Activated T-cell treated with anti-CD3 and anti-CD28 coated beads, Interleukin-2, amount 50 U/mL, for 48 hours (primary cell): ENCODE measurements around the gene AP1G2.
A peak's percentile ranks its signal among the peaks of the same experiment; 100 is the strongest.
"Not testable (repeated sequence)": the region's sequence is repeated elsewhere in the genome, so short reads cannot be mapped to it uniquely, and the experiment has no call there.

Source experiments
- DNase-seq, 2 experiments: peaks; one replicate each; pipeline ENCODE4 v3.0.0-alpha.2; 2020

The AP1G2 gene

DNA sequence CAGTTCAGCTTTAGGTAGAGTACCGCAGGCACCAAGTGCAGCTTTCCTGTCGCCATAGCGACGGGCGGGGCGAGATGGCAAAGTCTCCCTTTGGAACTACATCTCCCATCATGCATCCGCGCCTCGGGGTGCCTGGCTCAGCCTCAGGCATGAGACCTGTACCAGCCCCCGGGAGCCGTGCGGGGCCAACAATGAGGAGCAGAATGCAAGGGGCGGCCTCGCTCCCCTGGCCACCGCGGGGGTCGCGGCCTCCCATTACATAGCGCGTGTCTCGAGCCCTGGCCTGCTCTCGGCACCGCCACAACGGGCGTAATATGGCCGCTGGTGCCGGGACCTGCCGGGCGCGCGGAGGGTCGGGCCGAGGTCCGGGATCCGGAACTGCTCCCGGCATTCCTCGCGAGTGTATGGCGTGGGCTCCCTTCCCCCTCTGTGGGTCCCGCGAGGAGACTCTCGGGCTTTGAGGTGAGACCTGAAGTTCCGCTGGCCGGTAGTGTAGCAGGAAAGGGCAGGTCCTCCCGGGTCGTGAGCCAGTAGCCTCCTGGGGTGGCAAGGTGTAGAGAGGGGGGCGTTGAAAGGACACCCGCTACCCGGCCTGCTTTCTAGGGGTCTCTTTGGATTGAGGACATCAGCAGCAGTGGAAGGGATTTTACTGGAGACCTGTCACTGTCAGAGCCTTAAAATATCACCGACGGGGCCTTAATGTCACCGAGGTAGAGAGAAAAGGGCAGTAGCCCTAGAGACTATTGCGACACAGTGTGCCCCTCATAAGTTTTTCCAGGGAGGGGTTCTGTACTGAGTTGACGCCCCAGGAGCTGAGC, 11.5 kb downstream of the AP1G2 start, which contains the start of gene THTPA:
Gene THTPA, plus strand, starts transcription at position 390 of the 818 bp plus-strand sequence. CDS start 487 bp downstream, outside the sequence.
- DNase-seq, result peak; percentile 95

DNA sequence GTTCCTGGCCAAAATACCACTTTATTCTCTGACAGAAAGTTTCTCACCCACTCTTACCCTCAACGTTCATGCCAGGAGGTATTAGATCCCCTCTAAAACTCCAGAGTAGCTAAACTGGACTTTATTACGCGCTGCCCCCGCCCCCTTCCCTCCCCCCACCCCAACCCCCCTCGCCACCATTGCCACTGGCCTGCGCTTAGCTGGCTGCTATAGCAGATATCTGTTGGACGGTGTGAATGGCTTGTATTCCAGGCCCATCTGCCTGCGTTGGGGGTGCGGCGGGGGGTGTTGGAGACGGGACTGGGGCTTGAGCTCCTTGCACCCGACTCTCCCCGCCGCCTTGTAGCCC, 12.1 kb downstream of the AP1G2 start:
- no peak for DNase-seq

DNA sequence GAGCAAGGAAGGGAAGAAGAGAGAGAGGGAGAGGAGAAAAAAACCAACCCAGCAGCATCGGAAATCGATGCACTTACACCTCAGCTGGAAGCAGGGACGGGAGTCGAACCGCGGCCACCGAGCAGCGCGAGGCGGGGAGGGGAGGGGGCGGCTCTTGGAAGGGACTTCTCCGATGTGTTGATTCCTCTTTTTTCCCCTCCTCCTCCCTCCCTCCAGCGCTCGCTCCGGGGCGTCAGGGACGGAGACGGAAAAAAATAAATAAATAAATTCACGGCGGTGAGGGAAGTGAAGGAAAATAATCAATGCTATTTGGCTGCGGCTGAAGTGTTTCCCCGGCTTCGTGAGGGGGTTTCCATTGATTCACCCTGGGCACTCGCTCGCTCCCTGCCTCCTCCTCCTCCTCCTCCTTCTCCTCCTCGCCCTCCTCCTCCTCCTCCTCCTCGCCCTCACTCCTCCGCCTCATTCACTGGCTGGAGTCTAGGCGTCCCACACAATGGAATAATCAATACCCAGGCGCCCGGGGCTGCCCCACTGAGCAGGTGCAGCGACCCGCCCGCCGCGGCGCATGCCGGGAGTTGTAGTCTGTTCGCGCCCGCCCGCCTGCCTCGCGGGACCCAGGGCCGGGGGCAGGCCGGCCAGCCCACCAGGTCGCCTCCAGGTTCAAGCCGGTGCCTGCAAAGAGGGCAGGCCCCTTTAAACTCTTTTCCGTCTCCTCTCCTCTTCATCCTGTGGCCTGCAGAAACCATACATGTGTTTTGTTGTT, 16.1 kb downstream of the AP1G2 start, which contains the start of gene ZFHX2:
Gene ZFHX2, minus strand, starts transcription at position 500 of the 763 bp plus-strand sequence. CDS start 16,440 bp downstream, outside the sequence.
- DNase-seq, result peak; percentile 87

DNA sequence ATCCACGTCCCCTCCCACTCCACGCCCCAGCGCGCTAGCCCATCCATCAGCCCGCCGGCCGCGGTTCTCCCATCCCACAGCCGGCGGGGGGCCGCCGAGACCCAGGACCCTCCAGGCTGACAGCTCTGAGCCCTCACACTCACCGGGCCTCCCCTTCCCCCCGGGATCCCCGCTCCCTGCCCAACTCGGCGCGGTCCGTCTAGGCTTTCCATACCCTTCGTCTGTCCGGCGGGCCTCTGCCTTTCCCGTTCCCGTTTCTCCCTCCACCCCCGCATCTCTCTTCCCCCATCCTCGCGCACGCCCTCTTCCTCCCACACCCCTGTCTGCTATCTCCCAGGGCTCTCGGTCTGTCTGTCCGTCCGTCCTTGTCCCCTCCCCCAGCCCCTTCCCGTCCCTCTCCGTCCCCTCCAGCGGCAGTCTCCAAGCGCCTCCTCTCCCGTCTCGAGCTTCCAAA, 16.8 kb downstream of the AP1G2 start:
- no peak for DNase-seq

DNA sequence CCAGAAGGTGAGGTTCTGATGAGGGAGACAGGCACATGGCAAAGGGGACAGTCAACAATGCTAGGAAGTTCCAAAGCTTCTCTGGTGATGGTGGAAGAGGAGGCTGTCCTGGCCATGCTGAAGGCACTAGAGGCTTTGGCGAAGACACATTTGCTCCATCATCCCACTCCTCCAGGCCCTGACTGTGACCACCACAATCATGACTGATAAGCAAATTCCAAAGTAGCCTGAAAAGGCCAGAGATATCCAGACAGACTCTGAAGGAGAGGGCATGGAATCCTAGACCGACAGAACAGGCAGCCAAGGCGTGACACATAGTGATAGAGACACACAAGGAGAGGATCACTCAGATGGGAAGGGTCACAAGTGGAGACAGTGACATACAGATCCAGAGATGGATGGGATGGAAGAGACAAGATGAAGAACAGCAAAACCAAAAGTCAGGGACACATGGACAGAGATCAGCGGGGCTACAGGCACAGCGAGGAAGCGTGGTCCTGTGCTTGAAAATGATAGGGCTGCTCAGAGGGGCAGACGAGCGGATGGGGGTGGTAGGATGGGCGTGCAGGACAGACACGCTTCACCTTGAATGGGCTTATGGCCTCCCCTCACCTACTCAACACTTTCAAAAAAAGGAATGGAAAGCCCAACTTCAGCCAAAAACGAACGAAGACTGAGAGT, 17.3 kb downstream of the AP1G2 start:
- no peak for DNase-seq

GRCh38 chr14:23548351-23549318, 19.0 kb downstream of the AP1G2 start:
- no peak for DNase-seq

DNA sequence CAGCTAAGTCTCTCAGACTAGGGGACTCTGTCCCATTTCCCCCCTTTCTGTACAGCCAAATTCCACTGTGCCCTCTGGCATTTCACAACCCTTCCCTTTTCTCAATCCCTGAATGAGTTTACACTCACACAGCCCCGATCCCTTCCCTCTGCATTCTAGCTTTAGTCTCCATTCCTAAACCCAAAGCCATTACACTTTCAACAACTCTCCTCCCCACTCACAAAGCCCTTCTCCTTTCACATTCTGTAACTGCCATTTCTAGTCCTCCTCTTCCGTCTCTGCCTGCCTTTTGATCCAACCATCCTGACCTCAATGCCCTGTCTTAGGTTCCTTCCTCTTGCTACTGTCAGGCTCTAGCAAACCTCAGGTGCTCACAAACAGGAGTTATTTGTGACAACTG, 19.7 kb downstream of the AP1G2 start:
- no peak for DNase-seq

DNA sequence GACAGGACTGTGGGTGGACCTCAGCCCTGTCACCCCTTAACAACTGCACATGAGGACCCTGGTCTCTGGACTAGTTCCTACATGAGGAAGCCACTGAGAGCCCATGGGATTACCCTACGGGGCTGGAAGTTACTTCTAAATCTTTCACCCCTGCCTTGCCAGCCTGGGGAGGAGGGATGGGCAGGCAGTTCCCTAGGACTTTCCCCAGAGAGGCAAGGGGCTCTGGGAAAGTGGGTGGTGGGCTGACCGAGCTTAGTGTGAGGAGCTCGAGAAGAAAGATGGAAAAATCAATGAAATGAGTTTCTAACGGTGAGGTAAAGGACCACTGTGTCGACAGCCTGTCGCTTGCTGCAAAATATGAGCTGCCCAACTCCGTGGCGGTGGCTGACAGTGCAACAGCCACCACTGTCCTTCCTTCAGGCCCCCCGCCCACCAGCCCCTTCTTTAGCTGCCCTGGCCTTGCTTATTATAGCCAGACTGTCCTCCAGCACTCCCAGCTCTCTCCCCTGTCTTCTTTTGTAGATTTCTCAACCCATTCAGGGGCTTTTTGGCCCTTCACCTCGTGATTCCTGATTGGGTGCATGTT, 21.0 kb downstream of the AP1G2 start:
- no peak for DNase-seq

GRCh38 chr14:23545740-23546365, 21.7 kb downstream of the AP1G2 start:
- DNase-seq, result no peak

GRCh38 chr14:23544511-23545447, 22.8 kb downstream of the AP1G2 start:
- no peak for DNase-seq

DNA sequence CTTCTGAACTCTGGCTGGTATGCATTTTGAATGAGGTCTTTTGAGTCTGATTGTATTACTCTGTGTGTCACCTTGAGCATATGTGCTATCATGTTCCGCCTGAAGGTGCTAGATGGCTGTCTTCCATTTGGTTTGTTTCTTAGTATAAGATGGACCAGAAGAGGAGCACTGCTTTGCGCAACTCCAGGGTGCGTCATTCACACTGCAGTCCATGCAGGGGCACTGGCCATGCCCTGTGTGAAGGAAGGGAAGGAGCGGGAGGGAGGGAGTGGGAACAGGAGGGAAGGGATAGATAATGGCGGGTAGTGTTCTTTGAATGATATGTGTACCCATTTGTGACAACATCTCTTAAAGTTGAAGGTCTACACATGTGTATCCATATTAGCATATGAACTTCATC, 24.2 kb downstream of the AP1G2 start:
- DNase-seq, result no peak

- no peak for DNase-seq
These were observed 25.3 kb downstream of the AP1G2 start for GRCh38 chr14:23542261-23542660.

DNA sequence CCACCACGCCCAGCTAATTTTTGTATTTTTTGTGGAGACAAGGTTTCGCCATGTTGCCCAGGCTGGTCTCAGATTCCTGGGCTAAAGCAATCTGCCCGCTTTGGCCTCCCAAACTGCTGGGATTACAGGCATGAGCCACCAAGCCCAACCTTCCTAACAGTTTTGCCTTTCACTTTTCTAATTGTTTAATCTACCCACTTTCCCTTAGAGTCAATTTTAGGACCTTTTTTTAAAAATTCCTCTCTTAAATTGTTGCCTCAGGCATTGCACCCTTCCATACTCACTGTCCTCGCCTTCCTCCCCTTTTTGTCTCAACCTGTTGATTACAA, 27.5 kb downstream of the AP1G2 start:
- DNase-seq, result no peak

GRCh38 chr14:23539248-23540140, 28.1 kb downstream of the AP1G2 start:
- peak in 1 of 2 experiments; percentile 32 for DNase-seq

- DNase-seq, result no peak
These were observed 28.8 kb downstream of the AP1G2 start for GRCh38 chr14:23538785-23539184.

DNA sequence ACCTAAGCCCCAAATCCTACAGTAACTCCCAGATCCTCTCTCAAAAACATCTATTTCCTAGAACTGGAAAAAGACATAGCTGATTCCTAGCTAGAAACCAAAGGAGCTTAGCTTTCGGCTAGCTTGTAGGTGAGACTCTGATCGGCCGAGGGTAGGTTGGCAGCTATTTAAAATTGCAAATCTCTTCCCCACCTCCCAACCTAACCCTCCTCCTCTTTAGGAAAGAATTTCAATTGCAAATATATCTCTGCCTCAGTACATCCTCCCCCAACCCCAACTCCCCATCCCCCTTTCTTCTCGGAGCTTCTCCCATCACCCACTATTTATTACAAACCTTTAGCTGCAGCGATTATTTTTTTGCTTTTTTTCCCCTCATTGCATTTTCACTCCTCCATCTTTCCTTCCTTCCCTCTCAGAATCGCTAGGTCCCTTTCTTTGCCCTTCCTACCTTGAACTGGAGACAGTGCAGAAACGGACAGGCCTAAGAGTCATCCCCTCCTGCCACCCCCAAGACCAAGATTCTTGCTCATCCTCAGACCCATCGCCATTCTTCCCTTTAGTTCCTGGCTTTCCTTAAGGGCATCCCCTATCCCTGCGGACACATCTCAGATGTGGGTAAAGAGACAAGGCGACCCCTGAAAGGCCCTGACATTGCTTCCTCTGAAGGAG, 29.4 kb downstream of the AP1G2 start:
- no peak for DNase-seq

DNA sequence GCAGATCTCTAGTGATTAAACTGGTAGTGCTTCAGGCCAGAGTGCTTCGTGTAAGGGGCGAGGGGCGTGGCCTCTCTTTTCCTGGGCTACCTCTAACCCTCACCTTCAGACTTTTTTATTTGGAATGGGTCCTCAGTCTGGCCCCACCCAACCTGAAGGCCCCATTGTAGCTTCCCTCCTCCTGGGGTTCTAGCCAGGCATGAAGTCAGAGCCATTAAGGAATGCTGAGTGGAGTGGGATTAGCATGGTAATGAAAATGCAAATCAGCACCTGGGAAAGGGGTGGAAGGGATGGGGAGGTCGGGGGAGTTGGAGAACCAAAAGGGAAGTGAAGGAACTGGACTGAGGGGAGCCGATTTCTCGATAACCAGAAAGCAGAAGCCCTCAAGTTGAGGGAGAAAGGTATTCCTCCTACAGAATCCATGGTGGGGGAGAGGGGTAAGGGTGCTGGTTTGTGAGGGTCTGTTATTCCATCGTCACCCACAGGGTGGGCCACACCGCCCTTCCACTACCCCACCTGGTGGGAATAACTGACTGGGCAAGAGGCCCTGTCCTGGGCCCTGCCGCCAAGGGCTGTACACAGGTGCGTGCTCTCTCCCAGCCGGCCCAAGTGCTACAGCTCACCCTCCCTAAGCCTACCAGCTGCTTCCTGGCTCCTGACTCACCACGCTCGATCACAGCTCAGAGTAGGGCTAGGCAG, 30.1 kb downstream of the AP1G2 start:
- DNase-seq, result no peak

DNA sequence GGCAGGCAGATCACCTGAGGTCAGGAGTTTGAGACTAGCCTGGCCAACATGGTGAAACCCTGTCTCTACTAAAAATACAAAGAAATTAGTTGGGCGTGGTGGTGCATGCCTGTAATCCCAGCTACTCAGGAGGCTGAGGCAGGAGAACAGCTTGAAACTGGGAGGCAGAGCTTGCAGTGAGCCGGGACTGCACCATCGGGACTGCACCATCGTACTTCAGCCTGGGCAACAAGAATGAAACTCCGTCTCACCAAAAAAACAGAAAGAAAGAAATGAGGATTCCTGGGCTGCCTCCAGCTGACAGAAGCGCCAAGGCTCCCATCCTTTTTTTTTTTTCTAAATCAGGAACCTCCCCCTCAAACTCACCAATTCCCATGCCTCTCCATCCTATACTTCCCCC, 30.7 kb downstream of the AP1G2 start:
- not testable (repeated sequence) for DNase-seq
